DOHH2 (cell line): ENCODE data around the gene SPRED3.

Experiments
- H3F3A ChIP-seq: fragments of 200-600 bp; sonication (generic), shearing (Covaris generic); 2 replicates; pipeline ENCODE4 v1.6.0; 2016; ENCODE audit warnings: antibody characterized with exemption, mild to moderate bottlenecking; ENCODE audit not compliant: control insufficient read depth, insufficient read depth
- H3K27ac ChIP-seq: fragments of 200-600 bp; sonication (generic); 2 replicates; pipeline ENCODE4 v1.5.1; 2014; ENCODE audit warnings: low read depth, mild to moderate bottlenecking, low read length, moderate library complexity
- H3K27me3 ChIP-seq: fragments of 200-600 bp; sonication (generic); 2 replicates; pipeline ENCODE4 v1.6.1; 2014; ENCODE audit warnings: mild to moderate bottlenecking, low read length, mixed read lengths; ENCODE audit not compliant: control insufficient read depth
- H3K36me3 ChIP-seq: fragments of 200-600 bp; sonication (generic); 2 replicates; pipeline ENCODE4 v1.6.1; 2014; ENCODE audit warnings: mild to moderate bottlenecking, low read length, moderate library complexity, mixed read lengths; ENCODE audit not compliant: control insufficient read depth
- H3K4me1 ChIP-seq: fragments of 200-600 bp; sonication (generic); 2 replicates; pipeline ENCODE4 v1.6.1; 2014; ENCODE audit warnings: mild to moderate bottlenecking, low read length, mixed read lengths; ENCODE audit not compliant: control insufficient read depth
- H3K4me2 ChIP-seq: fragments of 200-600 bp; sonication (generic); 2 replicates; pipeline ENCODE4 v1.6.0; 2014; ENCODE audit warnings: mild to moderate bottlenecking, low read length, moderate library complexity
- H3K4me3 ChIP-seq: fragments of 200-600 bp; sonication (generic); 2 replicates; pipeline ENCODE4 v1.5.1; 2014; ENCODE audit warnings: mild to moderate bottlenecking, low read length, mixed read lengths
- H3K79me2 ChIP-seq: fragments of 200-600 bp; sonication (generic); 2 replicates; pipeline ENCODE4 v1.6.1; 2014; ENCODE audit warnings: mild to moderate bottlenecking, low read length, mixed read lengths; ENCODE audit not compliant: control insufficient read depth
- H3K9me2 ChIP-seq: fragments of 200-600 bp; sonication (generic); replicated peaks from 2 replicates; pipeline ENCODE4 v1.6.1; 2014; ENCODE audit warnings: mild to moderate bottlenecking, low read length, mixed read lengths; ENCODE audit not compliant: control insufficient read depth
- H3K9me3 ChIP-seq: fragments of 200-600 bp; sonication (generic); 2 replicates; pipeline ENCODE4 v1.6.1; 2014; ENCODE audit warnings: antibody characterized with exemption, low read length, mixed read lengths; ENCODE audit not compliant: control insufficient read depth, insufficient read depth
- H4K20me1 ChIP-seq: fragments of 200-600 bp; sonication (generic); 2 replicates; pipeline ENCODE4 v1.6.0; 2014; ENCODE audit warnings: low read depth, mild to moderate bottlenecking, antibody characterized with exemption, low read length, moderate library complexity; ENCODE audit not compliant: control insufficient read depth, insufficient read depth
- CTCF ChIP-seq: fragments of 200-600 bp; sonication (generic); IDR thresholded peaks from one replicate; pipeline ENCODE4 v1.5.1; 2014; ENCODE audit warnings: antibody characterized with exemption, mild to moderate bottlenecking, low read depth, low read length; ENCODE audit not compliant: poor library complexity, severe bottlenecking
- EZH2phosphoT487 ChIP-seq: fragments of 200-600 bp; sonication (generic); IDR thresholded peaks from 2 replicates; pipeline ENCODE4 v1.6.1; 2017; ENCODE audit warnings: borderline replicate concordance, mild to moderate bottlenecking, antibody characterized with exemption, low read length, moderate library complexity, mixed read lengths

The SPRED3 gene

GRCh38 chr19:38448225-38448624, 59.7 kb downstream of the SPRED3 start:
- H3F3A ChIP-seq: no peaks in the 10 kb centered on the region
- no peaks in the 10 kb centered on the region for H3K79me2 ChIP-seq
- no peak overlapping the region for H3K27ac ChIP-seq
- no peaks in the 10 kb centered on the region for H4K20me1 ChIP-seq
- H3K9me3 ChIP-seq: no peaks in the 10 kb centered on the region; the same call in 1 of the 2 replicates
- no peaks in the 10 kb centered on the region for H3K4me1 ChIP-seq
- no peak overlapping the region for H3K4me3 ChIP-seq
- no peaks in the 10 kb centered on the region for H3K36me3 ChIP-seq
- H3K27me3 ChIP-seq: no peaks in the 10 kb centered on the region
- H3K4me2 ChIP-seq: no peak overlapping the region
- TF ChIP-seq EZH2phosphoT487 (no peak), CTCF (no peak)
- no peaks in the 10 kb centered on the region for H3K9me2 ChIP-seq
